Measurements from ENCODE around the gene SLC7A1.

Gene SLC7A1

GRCh38 chr13:29577136-29578051, 18.1 kb downstream of the SLC7A1 start:
- TF ChIP-seq CTCF (IDR thresholded peaks at IDR 0.05; ENCODE audit: low read depth, low read length) = no peak
- H3K4me3 ChIP-seq (replicated peaks in 1 of 2; ENCODE audit: low read depth in 2 of 2, low read length in 2 of 2) = no peak overlapping the region
- DNase-seq (ENCODE audit: low read depth in 2 of 2) = no peak

GRCh38 chr13:29576581-29576980, 18.9 kb downstream of the SLC7A1 start:
- DNase-seq (ENCODE audit: low read depth in 2 of 2) = no peak
- H3K4me3 ChIP-seq (replicated peaks in 1 of 2; ENCODE audit: low read depth in 2 of 2, low read length in 2 of 2) = no peak overlapping the region
- TF ChIP-seq CTCF (IDR thresholded peaks at IDR 0.05; ENCODE audit: low read depth, low read length) = no peak

- TF ChIP-seq CTCF (IDR thresholded peaks at IDR 0.05; ENCODE audit: low read depth, low read length) = no peak
- no peak for DNase-seq (ENCODE audit: low read depth in 2 of 2)
- H3K4me3 ChIP-seq (replicated peaks in 1 of 2; ENCODE audit: low read depth in 2 of 2, low read length in 2 of 2) = no peak overlapping the region
These were observed 20.4 kb downstream of the SLC7A1 start for GRCh38 chr13:29575098-29575497.

- DNase-seq (ENCODE audit: low read depth in 2 of 2) = peak; percentile 38 to 42
- no peak overlapping the region for H3K4me3 ChIP-seq (replicated peaks in 1 of 2; ENCODE audit: low read depth in 2 of 2, low read length in 2 of 2)
- TF ChIP-seq CTCF (IDR thresholded peaks at IDR 0.05; ENCODE audit: low read depth, low read length) = no peak
These were observed 22.3 kb downstream of the SLC7A1 start for GRCh38 chr13:29573190-29573589.

- DNase-seq (ENCODE audit: low read depth in 2 of 2) = no peak
- TF ChIP-seq CTCF (IDR thresholded peaks at IDR 0.05; ENCODE audit: low read depth, low read length) = no peak
- no peak overlapping the region for H3K4me3 ChIP-seq (replicated peaks in 1 of 2; ENCODE audit: low read depth in 2 of 2, low read length in 2 of 2)
These were observed 22.9 kb downstream of the SLC7A1 start for GRCh38 chr13:29572575-29572974.

GRCh38 chr13:29571876-29572570, 23.5 kb downstream of the SLC7A1 start:
- no peak overlapping the region for H3K4me3 ChIP-seq (replicated peaks in 1 of 2; ENCODE audit: low read depth in 2 of 2, low read length in 2 of 2)
- TF ChIP-seq CTCF (IDR thresholded peaks at IDR 0.05; ENCODE audit: low read depth, low read length) = no peak
- no peak for DNase-seq (ENCODE audit: low read depth in 2 of 2)

Measured in cardiac fibroblast (primary cell).